ENCODE results near the gene IL17C. TPM values are rescaled to one million over a fixed set of nuclear protein-coding genes. Genes with fewer than 3 reads are reported as not detected.

The IL17C gene
- total RNA-seq, 1 experiment from 2014 or later = not detected

DNA sequence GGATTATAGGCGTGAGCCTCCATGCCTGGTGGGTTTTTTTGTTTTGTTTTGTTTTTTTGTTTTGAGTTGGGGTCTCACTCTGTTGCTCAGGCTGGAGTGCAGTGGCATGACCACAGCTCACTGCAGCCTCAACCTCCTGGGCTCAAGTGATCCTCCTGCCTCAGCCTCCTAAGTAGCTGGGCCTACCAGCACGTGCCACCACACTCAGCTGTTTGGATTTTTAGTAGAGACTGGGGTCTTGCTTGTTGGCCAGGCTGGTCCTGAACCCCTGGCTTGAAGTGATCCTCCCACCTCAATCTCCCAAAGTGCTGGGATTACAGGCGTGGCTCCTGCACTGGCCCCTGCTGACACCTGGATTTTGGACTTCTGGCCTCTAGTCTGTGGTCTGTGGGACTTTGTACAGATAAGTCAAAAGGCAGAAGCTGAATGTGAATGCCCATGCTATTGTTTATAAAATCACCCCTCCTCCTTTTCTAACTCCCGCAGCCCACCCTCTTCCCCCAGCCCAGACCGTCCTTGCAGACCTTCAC, 42.2 kb downstream of the IL17C start:
- Histone ChIP-seq H3K4me3 (ENCODE audit: low read length) (no peak overlapping the region; the same call in 1 of the 2 replicates), H3K4me2 (ENCODE audit: low read depth, low read length, poor library complexity, severe bottlenecking) (peak overlapping the region; percentile 66), H3K9me3 (ENCODE audit: low read length) (no peaks in the 10 kb centered on the region), H2AFZ (ENCODE audit: low read length) (no peak overlapping the region), H3K4me1 (ENCODE audit: low read length) (peaks cover 36% of the 10 kb centered on the region), H3K27me3 (ENCODE audit: low read length) (no peaks in the 10 kb centered on the region), H4K20me1 (ENCODE audit: insufficient read depth, low read depth, low read length) (no peaks in the 10 kb centered on the region), H3K79me2 (ENCODE audit: low read length) (no peaks in the 10 kb centered on the region), H3K27ac (ENCODE audit: low read length) (no peak overlapping the region), H3K9me2 (replicated peaks; ENCODE audit: insufficient read depth, low read length) (no peaks in the 10 kb centered on the region), H3K36me3 (ENCODE audit: insufficient read depth, low read length) (no peaks in the 10 kb centered on the region), H3K9ac (ENCODE audit: low read length) (peak overlapping the region; percentile 64; the same call in 1 of the 2 replicates)
- DNase-seq = no peak

DNA sequence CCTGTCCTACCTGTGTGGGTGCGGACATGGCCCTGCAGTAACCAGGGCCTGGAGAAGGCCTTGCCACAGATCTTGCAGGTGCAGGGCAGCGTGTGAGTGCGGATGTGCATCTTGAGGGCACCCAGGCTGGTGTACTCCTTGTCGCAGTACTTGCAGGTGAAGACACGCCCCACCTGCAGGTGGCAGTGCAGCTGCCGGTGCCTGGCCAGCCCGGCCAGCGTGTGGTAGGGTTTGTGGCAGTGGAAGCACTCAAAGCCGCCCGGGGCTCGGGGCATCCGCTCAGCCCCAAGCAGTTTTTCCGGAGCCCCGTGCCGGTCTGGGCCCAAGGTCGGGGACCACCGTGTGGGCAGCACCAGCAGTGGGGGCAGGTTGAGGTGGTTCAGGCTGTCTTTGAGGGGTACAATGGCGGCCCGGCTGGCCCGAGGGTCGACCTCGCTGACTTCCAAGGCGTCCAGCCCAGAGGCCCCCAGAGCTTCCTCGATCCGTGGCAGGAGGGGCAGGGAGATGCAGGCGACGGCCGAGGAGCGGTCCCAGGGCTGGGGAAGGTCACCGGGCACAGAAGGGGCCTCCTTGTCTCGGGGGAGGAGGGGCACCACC, 42.8 kb downstream of the IL17C start:
- peak; percentile 87 for DNase-seq
- H3K4me3 ChIP-seq (ENCODE audit: low read length) = peak overlapping the region; percentile 50; the same call in 1 of the 2 replicates
- no peaks in the 10 kb centered on the region for H3K79me2 ChIP-seq (ENCODE audit: low read length)
- peak overlapping the region; percentile 69; the same call in 1 of the 2 replicates for H2AFZ ChIP-seq (ENCODE audit: low read length)
- H3K36me3 ChIP-seq (ENCODE audit: insufficient read depth, low read length) = no peaks in the 10 kb centered on the region
- H3K9me3 ChIP-seq (ENCODE audit: low read length) = no peaks in the 10 kb centered on the region
- no peaks in the 10 kb centered on the region for H4K20me1 ChIP-seq (ENCODE audit: insufficient read depth, low read depth, low read length)
- H3K4me2 ChIP-seq (ENCODE audit: low read depth, low read length, poor library complexity, severe bottlenecking) = peak overlapping the region; percentile 66
- no peaks in the 10 kb centered on the region for H3K27me3 ChIP-seq (ENCODE audit: low read length)
- no peaks in the 10 kb centered on the region for H3K9me2 ChIP-seq (replicated peaks; ENCODE audit: insufficient read depth, low read length)
- peaks cover 41% of the 10 kb centered on the region for H3K4me1 ChIP-seq (ENCODE audit: low read length)
- peak overlapping the region; percentile 78 for H3K27ac ChIP-seq (ENCODE audit: low read length)
- H3K9ac ChIP-seq (ENCODE audit: low read length) = peak overlapping the region; percentile 64

DNA sequence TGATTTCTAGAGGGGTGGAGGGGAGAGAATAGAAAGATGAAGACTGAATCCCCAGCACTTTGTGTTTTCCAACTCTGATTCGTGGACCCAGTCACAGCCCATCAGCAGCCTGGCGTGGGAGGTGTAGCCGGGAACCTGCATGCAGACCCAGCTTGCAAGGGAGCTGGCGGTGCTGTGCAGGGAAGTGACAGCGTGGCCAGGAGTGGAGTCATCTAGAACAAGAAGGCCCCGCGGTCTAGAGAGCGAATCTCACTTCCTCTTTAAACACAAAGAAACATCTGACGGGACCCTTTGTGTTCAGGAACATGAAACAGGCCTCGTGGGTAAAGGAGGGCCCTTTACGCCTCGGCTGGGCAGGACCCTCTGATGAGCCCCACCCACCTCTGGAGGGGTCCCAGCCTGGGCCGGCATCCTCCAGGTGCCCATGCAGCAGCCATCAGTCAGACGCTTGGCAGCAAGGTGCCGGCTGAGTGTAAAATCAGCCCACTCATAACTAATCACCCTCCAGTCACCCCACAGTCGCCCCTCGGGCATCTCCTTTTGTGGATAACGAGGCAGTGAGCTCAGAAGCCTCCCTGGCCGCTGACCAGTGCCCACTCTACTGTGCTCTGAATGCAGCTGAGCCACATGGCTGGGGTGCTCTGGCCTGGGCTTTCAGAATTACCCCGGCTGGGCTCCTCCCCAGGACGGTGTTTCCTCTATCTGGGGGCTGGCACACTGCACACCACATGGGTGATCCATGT, 43.5 kb downstream of the IL17C start:
- H3K4me1 ChIP-seq (ENCODE audit: low read length) = peaks cover 46% of the 10 kb centered on the region

DNA sequence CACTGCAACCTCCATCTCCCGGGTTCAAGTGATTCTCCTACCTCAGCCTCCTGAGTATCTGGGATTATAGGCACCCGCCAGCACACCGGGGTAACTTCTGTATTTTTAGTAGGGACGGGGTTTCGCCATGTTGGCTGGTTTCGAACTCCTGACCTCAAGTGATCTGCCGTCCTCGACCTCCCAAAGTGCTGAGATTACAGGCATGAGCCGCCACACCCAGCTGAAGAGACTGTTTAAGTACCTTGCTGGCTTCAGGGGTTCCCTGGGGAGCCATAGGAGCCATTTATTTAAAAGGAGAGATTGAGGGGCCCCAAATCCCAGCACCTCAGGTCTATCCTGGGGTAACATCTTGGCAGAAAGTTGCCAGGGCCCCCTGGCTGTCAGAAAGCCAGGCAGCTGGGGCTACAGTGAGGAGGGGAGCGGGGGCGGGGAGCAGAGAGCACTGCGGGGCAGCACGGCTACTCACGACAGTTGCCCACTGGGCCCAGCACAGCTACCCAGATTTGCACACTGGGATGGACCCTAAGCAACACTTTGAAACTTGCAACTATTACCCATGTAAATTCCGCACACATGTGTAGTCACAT, 46.3 kb downstream of the IL17C start:
- Histone ChIP-seq H4K20me1 (ENCODE audit: insufficient read depth, low read depth, low read length) (no peaks in the 10 kb centered on the region), H3K9ac (ENCODE audit: low read length) (peak overlapping the region; percentile 10), H3K27ac (ENCODE audit: low read length) (no peak overlapping the region), H3K79me2 (ENCODE audit: low read length) (no peaks in the 10 kb centered on the region), H3K36me3 (ENCODE audit: insufficient read depth, low read length) (no peaks in the 10 kb centered on the region), H3K4me1 (ENCODE audit: low read length) (peaks cover 47% of the 10 kb centered on the region), H2AFZ (ENCODE audit: low read length) (no peak overlapping the region), H3K4me3 (ENCODE audit: low read length) (no peak overlapping the region), H3K27me3 (ENCODE audit: low read length) (no peaks in the 10 kb centered on the region), H3K9me2 (replicated peaks; ENCODE audit: insufficient read depth, low read length) (no peaks in the 10 kb centered on the region), H3K9me3 (ENCODE audit: low read length) (no peaks in the 10 kb centered on the region), H3K4me2 (ENCODE audit: low read depth, low read length, poor library complexity, severe bottlenecking) (peak overlapping the region; percentile 98)
- DNase-seq = peak; percentile 52

More for the DNA sequence above, 43.5 kb downstream of the IL17C start:
- Histone ChIP-seq H3K4me3 (ENCODE audit: low read length) (peak overlapping the region; percentile 50; the same call in 1 of the 2 replicates), H3K27me3 (ENCODE audit: low read length) (no peaks in the 10 kb centered on the region), H3K36me3 (ENCODE audit: insufficient read depth, low read length) (no peaks in the 10 kb centered on the region), H3K9me2 (replicated peaks; ENCODE audit: insufficient read depth, low read length) (no peaks in the 10 kb centered on the region), H3K79me2 (ENCODE audit: low read length) (no peaks in the 10 kb centered on the region), H3K27ac (ENCODE audit: low read length) (peak overlapping the region; percentile 78), H3K9me3 (ENCODE audit: low read length) (no peaks in the 10 kb centered on the region), H2AFZ (ENCODE audit: low read length) (peak overlapping the region; percentile 76), H4K20me1 (ENCODE audit: insufficient read depth, low read depth, low read length) (no peaks in the 10 kb centered on the region), H3K4me2 (ENCODE audit: low read depth, low read length, poor library complexity, severe bottlenecking) (peak overlapping the region; percentile 66), H3K9ac (ENCODE audit: low read length) (peak overlapping the region; percentile 64)
- DNase-seq = peak; percentile 94

DNA sequence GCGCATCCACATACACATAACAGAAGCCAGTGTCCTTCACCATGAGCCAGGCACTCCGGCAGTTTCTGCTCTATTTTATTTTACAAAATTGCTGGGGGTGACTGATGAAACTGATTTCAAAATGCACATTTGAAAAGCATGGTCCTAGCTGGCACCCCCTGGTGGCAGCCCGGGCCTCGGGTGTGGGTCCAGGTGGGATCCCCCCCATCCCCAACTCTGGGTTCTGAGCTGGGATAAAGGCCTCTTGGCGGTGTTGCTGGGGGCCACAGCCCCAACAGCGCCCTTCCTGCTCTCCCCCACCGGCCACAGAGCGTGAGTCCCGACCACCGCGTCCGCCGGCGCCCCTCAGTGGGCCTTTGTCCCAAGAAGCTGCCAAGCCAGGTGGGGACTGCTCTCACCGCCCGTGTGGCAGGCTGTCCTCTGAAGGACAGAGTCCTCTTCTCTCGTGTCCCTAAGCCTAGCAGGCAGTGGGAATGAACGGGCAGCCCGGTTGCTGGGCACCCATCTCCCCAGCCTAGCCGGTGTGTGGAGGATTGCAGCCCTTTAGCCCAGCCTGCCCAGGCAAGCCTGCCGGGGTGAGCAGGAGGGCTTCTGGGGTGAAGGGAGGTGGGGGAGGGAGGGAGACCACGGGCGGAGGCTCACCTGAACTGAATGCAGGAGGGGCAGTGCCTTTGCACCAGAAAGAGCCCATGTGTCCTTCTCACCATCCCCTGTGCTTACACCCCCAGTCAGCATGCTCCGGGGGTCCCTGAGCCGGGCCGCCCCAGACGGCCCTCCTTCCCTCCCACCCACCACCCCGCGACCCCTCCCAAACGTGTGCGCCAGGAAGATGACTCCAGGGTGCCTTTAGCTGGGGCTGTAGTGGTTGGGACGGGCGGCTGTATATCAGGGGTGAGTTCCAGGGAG, 47.0 kb downstream of the IL17C start:
- DNase-seq = peak; percentile 79
- H3K36me3 ChIP-seq (ENCODE audit: insufficient read depth, low read length) = no peaks in the 10 kb centered on the region
- H4K20me1 ChIP-seq (ENCODE audit: insufficient read depth, low read depth, low read length) = no peaks in the 10 kb centered on the region
- peak overlapping the region; percentile 98 for H3K4me2 ChIP-seq (ENCODE audit: low read depth, low read length, poor library complexity, severe bottlenecking)
- no peaks in the 10 kb centered on the region for H3K9me2 ChIP-seq (replicated peaks; ENCODE audit: insufficient read depth, low read length)
- H3K4me1 ChIP-seq (ENCODE audit: low read length) = peaks cover 47% of the 10 kb centered on the region
- H3K79me2 ChIP-seq (ENCODE audit: low read length) = no peaks in the 10 kb centered on the region
- H3K9me3 ChIP-seq (ENCODE audit: low read length) = no peaks in the 10 kb centered on the region
- H3K27me3 ChIP-seq (ENCODE audit: low read length) = no peaks in the 10 kb centered on the region
- H3K27ac ChIP-seq (ENCODE audit: low read length) = no peak overlapping the region
- H3K9ac ChIP-seq (ENCODE audit: low read length) = peak overlapping the region; percentile 67
- peak overlapping the region; percentile 78 for H3K4me3 ChIP-seq (ENCODE audit: low read length)
- no peak overlapping the region for H2AFZ ChIP-seq (ENCODE audit: low read length)

DNA sequence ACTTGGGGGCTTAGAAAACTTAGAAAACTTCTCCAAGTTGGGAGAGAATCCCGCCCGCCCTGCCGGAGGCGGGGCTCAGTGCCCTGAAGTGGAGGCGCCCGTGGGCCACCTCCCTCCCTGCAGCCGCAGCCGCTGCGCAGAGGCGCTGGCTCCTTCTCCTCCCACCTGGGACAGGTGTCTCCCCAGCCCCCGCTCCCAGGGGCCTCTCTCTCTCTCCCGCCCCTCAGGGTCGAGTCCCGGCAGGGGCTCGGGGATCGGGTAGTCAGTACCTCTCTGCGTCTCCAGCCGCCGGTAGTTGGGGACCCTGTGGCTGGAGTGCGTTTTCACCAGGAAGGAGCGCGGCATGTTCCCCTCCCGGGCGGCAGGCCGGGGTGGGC, 47.7 kb downstream of the IL17C start:
- no peak for DNase-seq
- Histone ChIP-seq H2AFZ (ENCODE audit: low read length) (no peak overlapping the region), H3K36me3 (ENCODE audit: insufficient read depth, low read length) (no peaks in the 10 kb centered on the region), H3K9ac (ENCODE audit: low read length) (peak overlapping the region; percentile 67), H3K4me3 (ENCODE audit: low read length) (peak overlapping the region; percentile 78), H3K27ac (ENCODE audit: low read length) (no peak overlapping the region), H3K79me2 (ENCODE audit: low read length) (no peaks in the 10 kb centered on the region), H3K27me3 (ENCODE audit: low read length) (no peaks in the 10 kb centered on the region), H4K20me1 (ENCODE audit: insufficient read depth, low read depth, low read length) (no peaks in the 10 kb centered on the region), H3K4me2 (ENCODE audit: low read depth, low read length, poor library complexity, severe bottlenecking) (peak overlapping the region; percentile 98), H3K9me2 (replicated peaks; ENCODE audit: insufficient read depth, low read length) (no peaks in the 10 kb centered on the region), H3K4me1 (ENCODE audit: low read length) (peaks cover 42% of the 10 kb centered on the region), H3K9me3 (ENCODE audit: low read length) (no peaks in the 10 kb centered on the region)

DNA sequence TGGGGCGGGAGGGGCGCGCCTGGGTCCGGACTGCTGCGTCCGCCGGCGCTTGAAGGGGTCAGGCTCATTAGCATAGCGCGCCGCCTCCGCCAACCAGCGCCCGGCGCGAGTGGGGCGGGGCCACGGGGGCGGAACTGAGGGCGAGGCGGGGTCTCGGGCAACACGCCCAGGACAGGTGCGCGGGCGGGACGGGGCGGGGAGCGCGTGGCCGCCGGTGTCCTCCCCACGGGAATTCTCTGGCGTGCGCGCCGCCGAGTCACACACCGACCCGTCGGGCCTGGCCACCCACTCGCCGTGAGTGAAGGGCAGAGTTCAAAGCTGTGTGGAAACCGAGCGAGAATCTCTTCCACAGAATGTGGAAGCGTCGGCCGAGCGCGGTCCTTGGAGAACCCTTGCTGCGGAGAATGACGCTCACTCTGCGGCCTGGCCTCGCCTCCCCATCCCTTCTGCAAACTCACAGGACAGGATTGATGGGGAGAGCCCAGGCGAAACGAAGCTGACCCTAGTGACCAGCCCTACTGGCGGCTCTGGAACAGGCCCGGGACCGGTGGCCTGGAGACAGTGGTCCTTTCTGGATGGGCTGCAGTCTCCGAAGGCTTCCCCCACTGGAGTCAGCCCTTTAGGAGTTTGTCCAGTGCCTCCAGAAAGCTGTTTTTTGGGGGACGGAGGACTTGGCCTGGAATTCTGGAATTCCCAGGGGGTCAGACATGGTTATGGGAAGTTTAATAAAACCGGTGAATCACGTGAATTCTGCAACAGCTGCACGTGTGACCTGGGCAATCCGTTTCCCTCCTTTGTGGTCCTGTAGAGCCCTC, 48.3 kb downstream of the IL17C start, which contains the start of gene SNAI3:
Gene SNAI3, minus strand, starts transcription at position 69 of the 815 bp plus-strand sequence. CDS start 101 bp downstream, outside the sequence.
- H3K4me1 ChIP-seq (ENCODE audit: low read length) = peaks cover 36% of the 10 kb centered on the region
- no peaks in the 10 kb centered on the region for H4K20me1 ChIP-seq (ENCODE audit: insufficient read depth, low read depth, low read length)
- no peaks in the 10 kb centered on the region for H3K9me3 ChIP-seq (ENCODE audit: low read length)
- no peak within 1 kb of the TSS for H2AFZ ChIP-seq (ENCODE audit: low read length)
- peak; percentile 94 for DNase-seq
- no peaks in the 10 kb centered on the region for H3K9me2 ChIP-seq (replicated peaks; ENCODE audit: insufficient read depth, low read length)
- H3K4me3 ChIP-seq (ENCODE audit: low read length) = peak within 1 kb of the TSS; percentile 78
- H3K27me3 ChIP-seq (ENCODE audit: low read length) = no peaks in the 10 kb centered on the region
- H3K36me3 ChIP-seq (ENCODE audit: insufficient read depth, low read length) = no peaks in the 10 kb centered on the region
- no peaks in the 10 kb centered on the region for H3K79me2 ChIP-seq (ENCODE audit: low read length)
- H3K9ac ChIP-seq (ENCODE audit: low read length) = peak within 1 kb of the TSS; percentile 67
- peak within 1 kb of the TSS; percentile 98 for H3K4me2 ChIP-seq (ENCODE audit: low read depth, low read length, poor library complexity, severe bottlenecking)
- H3K27ac ChIP-seq (ENCODE audit: low read length) = no peak within 1 kb of the TSS
